Spinal cord (tissue), 10 donors: Measurements from ENCODE around the gene LDLRAD4. TPM values are rescaled to one million over a fixed set of nuclear protein-coding genes. Genes with fewer than 3 reads are reported as not detected.
A peak's percentile ranks its signal among the peaks of the same experiment; 100 is the strongest.

Experiments used
- DNase-seq, 6 donors: peaks; one replicate each; pipeline versions ENCODE4 v3.0.0 to v3.0.0-alpha.2; 2013 to 2015; ENCODE audit warnings: low spot score in 6 of 6, low read depth in 4 of 6
- H3K27ac ChIP-seq: one replicate; pipeline ENCODE4 v1.5.1; 2013; ENCODE audit warnings: low read depth, low read length, control low read depth
- H3K27me3 ChIP-seq: one replicate; pipeline ENCODE4 v1.6.1; 2013; ENCODE audit warnings: low read length; ENCODE audit not compliant: control insufficient read depth, insufficient read depth
- H3K36me3 ChIP-seq: one replicate; pipeline ENCODE4 v1.6.1; 2013; ENCODE audit warnings: low read length; ENCODE audit not compliant: control insufficient read depth, insufficient read depth
- H3K4me1 ChIP-seq: one replicate; pipeline ENCODE4 v1.6.1; 2013; ENCODE audit warnings: low read length; ENCODE audit not compliant: control insufficient read depth, insufficient read depth
- H3K4me3 ChIP-seq: one replicate; pipeline ENCODE4 v1.5.1; 2013; ENCODE audit warnings: low read depth, low read length, control low read depth
- H3K9me3 ChIP-seq: one replicate; pipeline ENCODE4 v1.6.1; 2013; ENCODE audit warnings: low read length; ENCODE audit not compliant: control insufficient read depth, insufficient read depth
- WGBS: methylation state at CpG from one replicate; pipeline ENCODE4 v1.1.5; 2013; ENCODE audit warnings: missing lambda C conversion rate; ENCODE audit not compliant: insufficient coverage; 5-methylcytosine and 5-hydroxymethylcytosine counted together
- polyA plus RNA-seq, 2 donors: library from polyadenylated mRNA; unstranded; fragments of 120-200 nt; gene quantifications; one replicate each; pipeline ENCODE4 v1.2.1, GENCODE V29; 2013; ENCODE audit not compliant: insufficient read length in 2 of 2
- total RNA-seq, 2 donors: library from RNA; depleted of rRNA in 1 of 2; stranded (reverse); fragments of 120-200 nt in 1 of 2; fragments of >200 nt in 1 of 2; gene quantifications; one replicate each; pipeline versions ENCODE4 v1.2.3 to v1.2.4, GENCODE V29; 2013 to 2014
- donor health status: healthy.

Gene LDLRAD4
- total and polyA plus RNA-seq, 4 donors = 26.7 to 67.7 (median 38.5) TPM

DNA sequence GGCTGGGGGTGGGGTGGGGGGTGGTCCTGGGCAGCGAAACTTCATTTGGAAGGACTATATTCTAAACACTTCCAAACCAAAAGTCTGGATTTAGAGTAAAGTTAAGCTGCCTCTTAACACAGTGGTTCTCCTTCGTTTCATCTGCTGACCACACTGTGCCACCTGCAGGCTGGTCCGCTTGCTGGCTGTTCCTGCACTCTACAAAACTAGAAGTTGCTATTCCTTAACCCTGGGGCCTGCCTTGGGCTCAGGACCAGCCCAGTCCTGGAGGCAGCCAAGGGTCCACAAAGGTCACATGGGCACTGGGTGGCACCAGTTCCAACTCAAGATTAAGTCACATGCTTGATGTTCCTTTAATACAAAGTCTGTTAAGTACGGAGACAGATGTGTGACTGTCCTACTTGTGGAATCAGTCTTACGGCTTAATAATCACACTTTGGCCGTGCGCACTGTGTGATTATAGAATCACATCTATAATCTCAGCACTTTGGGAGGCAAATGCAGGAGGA lies 312.4 kb downstream of the LDLRAD4 start:
- Histone ChIP-seq H3K4me3 (no peak overlapping the region), H3K27me3 (no peaks in the 10 kb centered on the region), H3K27ac (no peak overlapping the region), H3K9me3 (no peaks in the 10 kb centered on the region), H3K36me3 (peaks cover 2% of the 10 kb centered on the region), H3K4me1 (peaks cover 18% of the 10 kb centered on the region)
- DNase-seq = peak in 3 of 6 donors; percentile 32 to 84 (median 77)
- WGBS = 58% methylated on average over 3 of the region's 7 CpGs

DNA sequence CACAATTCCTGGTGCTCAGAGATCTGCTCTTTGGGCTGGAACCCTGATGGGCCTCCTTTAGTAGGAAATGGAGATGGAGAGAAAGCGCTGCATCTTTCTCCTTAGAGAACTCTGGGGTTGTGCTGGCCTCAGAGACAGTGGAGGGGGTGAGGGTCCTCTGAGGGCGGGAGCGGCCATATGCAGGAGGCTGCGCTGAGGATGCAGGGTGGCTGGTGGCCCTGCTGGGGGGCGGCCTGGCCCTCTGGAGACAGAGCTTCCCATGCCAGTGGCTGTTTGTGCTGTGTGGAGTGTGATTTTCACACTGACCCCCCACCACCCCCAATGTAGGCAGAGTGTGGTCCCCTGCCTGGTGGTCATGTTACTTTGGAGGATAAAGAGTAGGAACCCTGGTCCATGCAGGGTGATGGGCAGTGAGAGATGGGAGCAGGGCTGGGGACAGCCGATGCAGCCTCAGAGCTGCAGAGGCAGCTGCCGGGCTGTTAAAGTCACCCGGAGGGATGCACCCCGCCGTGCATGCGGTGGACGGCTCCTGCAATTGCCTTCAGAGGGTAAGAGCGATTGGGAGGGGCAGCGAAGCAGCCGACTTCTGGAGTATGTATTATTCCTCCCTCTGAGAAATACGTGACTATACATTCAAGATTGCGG lies 313.2 kb downstream of the LDLRAD4 start:
- no peaks in the 10 kb centered on the region for H3K27me3 ChIP-seq
- no peak overlapping the region for H3K27ac ChIP-seq
- H3K4me1 ChIP-seq = peaks cover 18% of the 10 kb centered on the region
- H3K9me3 ChIP-seq = no peaks in the 10 kb centered on the region
- no peak overlapping the region for H3K4me3 ChIP-seq
- no peak for DNase-seq
- WGBS = 84% methylated on average over 14 of the region's 17 CpGs
- H3K36me3 ChIP-seq = peaks cover 2% of the 10 kb centered on the region

DNA sequence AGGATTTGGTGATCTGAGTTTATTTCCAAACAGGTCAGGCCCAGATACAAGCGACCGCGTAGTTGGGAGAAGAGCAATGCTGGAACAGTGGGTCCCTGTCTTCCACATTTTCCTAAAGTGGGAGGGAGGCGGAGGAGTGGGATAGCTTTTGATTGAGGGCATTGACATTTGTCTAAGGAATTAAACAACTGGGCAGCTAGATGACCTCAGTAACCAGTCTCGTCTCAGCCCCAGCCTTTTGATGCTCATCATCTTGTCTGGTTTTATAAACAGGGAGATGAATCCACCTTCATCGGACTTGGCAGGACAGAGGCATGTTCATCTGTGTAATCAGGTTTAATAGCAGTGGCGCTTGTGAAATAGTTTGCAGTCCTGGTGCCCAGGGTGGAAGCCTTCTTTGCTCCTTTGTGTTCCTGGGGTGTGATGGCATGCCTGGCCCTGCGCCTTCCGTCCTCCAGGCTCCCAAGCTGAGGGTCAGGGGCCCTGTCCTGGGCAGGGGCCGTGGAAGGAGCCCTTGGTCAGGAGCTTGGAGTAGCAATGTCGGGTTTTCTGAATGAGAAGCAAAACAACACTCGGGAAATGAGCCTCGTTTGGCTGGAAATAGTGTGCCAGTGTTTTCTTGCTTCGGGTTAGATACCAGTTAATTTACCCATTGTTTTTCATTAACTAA lies 314.0 kb downstream of the LDLRAD4 start:
- no peaks in the 10 kb centered on the region for H3K27me3 ChIP-seq
- WGBS = 58% methylated on average over 6 of the region's 14 CpGs
- H3K9me3 ChIP-seq = no peaks in the 10 kb centered on the region
- DNase-seq = no peak
- no peak overlapping the region for H3K4me3 ChIP-seq
- peaks cover 18% of the 10 kb centered on the region for H3K4me1 ChIP-seq
- H3K36me3 ChIP-seq = peaks cover 2% of the 10 kb centered on the region
- no peak overlapping the region for H3K27ac ChIP-seq

DNA sequence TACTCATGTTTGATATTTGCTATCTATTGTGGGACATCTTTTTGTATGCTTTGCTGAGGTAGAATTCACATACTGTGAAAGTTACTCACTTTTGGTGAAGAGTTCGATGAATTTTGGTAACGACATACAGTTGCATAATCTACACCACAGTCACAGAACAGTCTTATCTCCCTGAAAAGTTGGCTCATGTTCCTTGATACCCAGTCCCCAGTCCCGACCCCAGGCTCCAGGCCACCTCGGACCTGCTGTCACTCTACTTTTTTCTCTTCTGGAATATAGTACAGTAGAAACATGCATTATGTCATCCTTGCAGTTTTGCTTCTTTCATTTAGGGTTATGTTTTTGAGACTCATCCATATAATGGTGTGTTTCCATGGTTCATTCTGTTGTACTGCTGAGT lies 316.1 kb downstream of the LDLRAD4 start:
- no peak for DNase-seq
- H3K4me3 ChIP-seq = no peak overlapping the region
- peaks cover 22% of the 10 kb centered on the region for H3K4me1 ChIP-seq
- no CpG with 5 or more reads among the region's 4 CpGs for WGBS
- no peaks in the 10 kb centered on the region for H3K9me3 ChIP-seq
- no peaks in the 10 kb centered on the region for H3K27me3 ChIP-seq
- peaks cover 2% of the 10 kb centered on the region for H3K36me3 ChIP-seq
- no peak overlapping the region for H3K27ac ChIP-seq

DNA sequence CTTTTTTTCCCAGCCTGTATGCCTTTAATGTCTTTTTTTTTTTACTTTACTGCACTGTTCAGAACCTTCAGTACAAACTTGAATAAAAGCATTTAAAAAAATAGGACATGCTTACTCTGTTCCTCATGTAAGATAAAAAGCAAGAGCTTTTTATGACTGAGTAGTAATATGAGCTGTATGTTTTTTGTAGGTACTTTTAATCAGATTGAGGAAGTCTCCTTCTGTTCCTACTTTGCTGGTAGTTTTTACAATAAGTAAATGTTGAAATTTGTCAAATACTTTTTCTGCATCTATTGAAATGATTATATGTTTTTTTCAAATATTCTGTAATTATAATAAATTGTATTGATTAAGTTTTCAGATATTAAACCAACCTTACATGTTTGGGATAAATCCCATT lies 318.0 kb downstream of the LDLRAD4 start:
- DNase-seq = no peak
- Histone ChIP-seq H3K27me3 (no peaks in the 10 kb centered on the region), H3K27ac (no peak overlapping the region), H3K36me3 (peaks cover 2% of the 10 kb centered on the region), H3K9me3 (no peaks in the 10 kb centered on the region), H3K4me1 (peaks cover 22% of the 10 kb centered on the region), H3K4me3 (no peak overlapping the region)

DNA sequence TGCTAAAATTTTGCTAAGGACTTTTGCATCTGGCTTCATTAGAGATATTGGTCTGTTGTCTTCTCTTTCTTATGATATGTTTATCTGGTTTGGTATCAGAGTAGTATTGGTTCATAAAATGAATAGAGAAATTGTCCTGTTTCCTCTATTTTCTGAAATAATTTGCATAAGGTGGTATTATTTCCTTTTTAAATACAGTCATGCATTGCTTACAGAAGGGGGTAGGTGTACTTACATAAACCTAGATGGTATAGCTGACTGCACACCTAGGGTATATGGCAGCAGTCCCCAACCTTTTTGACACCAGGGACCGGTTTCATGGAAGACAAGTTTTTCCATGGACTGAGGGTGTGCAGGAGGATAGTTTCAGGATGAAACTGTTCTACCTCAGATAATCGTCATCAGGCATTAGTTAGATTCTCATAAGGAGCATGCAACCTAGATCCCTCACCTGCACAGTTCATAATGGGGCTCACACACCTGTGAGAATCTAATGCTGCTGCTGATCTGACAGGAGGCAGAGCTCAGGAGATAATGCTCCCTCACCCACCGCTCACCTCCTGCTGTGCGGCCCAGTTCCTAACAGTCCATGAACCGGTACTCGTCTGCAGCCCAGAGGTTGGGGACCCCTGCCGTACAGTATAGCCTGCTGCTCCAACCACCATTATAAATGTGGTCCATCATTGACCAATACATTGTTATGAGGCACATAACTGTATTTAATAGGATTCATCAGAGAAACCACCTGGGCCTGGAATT lies 318.6 kb downstream of the LDLRAD4 start:
- no peak for DNase-seq
- no peak overlapping the region for H3K4me3 ChIP-seq
- no peaks in the 10 kb centered on the region for H3K36me3 ChIP-seq
- WGBS = 84% methylated on average over 7 of the region's 7 CpGs
- no peak overlapping the region for H3K27ac ChIP-seq
- peaks cover 18% of the 10 kb centered on the region for H3K4me1 ChIP-seq
- H3K9me3 ChIP-seq = no peaks in the 10 kb centered on the region
- H3K27me3 ChIP-seq = no peaks in the 10 kb centered on the region

DNA sequence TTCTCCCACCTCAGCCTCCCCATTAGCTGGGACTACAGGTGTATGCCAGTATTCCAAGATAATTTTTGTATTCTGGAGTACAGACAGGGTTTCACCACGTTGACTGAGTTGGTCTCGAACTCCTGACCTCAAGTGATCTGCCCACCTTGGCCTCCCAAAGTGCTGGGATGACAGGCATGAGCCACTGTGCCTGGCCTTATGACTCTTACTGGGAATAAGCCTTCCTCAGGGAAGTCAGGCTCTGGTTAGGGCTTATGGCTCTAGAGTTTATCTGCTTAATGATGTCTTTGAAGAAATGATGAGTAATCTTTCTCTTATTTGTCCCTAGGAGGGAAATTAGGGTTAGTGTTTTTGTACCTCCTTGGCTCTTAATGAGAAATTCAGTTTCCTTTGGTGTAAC lies 320.1 kb downstream of the LDLRAD4 start:
- no peak for DNase-seq
- H3K4me3 ChIP-seq = no peak overlapping the region
- H3K36me3 ChIP-seq = peaks cover 1% of the 10 kb centered on the region
- H3K9me3 ChIP-seq = no peaks in the 10 kb centered on the region
- no peaks in the 10 kb centered on the region for H3K27me3 ChIP-seq
- H3K27ac ChIP-seq = no peak overlapping the region
- WGBS = 85% methylated on average over 2 of the region's 2 CpGs
- peaks cover 13% of the 10 kb centered on the region for H3K4me1 ChIP-seq

DNA sequence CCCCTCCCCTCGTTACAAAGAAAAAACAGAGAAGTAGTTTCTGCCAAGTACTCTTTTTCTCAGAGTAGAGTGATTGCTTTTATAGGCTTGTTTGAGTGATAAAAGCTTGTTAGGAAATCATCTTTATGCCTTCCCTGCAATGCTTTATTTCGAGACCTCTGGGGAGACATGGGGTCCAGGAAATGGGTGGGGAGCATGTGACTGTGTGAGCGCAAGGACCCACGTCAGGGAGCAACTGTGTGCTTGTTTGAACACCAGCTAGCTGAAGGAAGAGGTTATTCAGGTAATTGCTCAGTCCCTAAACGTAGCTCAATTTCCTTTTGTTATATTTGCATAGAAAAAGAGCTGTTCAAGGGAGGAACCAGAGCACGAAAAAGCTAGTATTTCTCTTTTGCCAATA lies 320.5 kb downstream of the LDLRAD4 start:
- WGBS = 39% methylated on average over 3 of the region's 6 CpGs
- no peak for DNase-seq
- Histone ChIP-seq H3K27ac (no peak overlapping the region), H3K27me3 (no peaks in the 10 kb centered on the region), H3K36me3 (peaks cover 5% of the 10 kb centered on the region), H3K9me3 (no peaks in the 10 kb centered on the region), H3K4me3 (no peak overlapping the region), H3K4me1 (peaks cover 18% of the 10 kb centered on the region)

DNA sequence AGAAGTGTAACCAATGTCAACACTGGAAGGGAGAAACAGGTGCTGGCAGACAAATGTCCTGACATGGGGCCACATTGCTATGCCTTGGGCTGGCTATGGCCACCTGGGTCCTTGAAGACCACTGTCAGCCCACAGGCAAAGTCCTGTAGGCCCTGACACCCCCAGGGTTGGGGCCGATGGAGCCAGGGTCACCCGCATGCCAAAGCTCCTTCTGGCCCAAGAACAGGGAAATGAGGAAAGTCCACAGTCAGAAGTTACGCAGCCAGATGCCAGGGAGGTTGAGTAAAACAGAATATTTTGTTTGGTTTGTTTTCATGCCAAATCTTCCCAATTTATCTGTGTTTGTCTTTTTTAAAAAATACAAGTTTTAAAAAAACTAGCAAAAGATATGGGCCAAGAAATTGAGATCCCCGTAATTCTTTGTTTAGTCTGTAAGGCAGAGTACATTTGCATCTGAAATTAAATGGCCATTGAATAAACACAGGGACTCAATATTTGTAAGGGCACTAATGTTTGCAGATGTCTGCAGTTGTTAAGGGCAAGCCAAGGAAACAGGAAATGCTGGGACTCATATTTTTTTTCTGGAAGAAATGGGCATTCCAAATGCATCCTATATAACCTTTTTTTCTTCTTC lies 321.4 kb downstream of the LDLRAD4 start:
- WGBS = 78% methylated on average over 2 of the region's 4 CpGs
- no peak for DNase-seq
- Histone ChIP-seq H3K27ac (no peak overlapping the region), H3K4me1 (peaks cover 18% of the 10 kb centered on the region), H3K36me3 (peaks cover 5% of the 10 kb centered on the region), H3K27me3 (no peaks in the 10 kb centered on the region), H3K4me3 (no peak overlapping the region), H3K9me3 (no peaks in the 10 kb centered on the region)
